Endodermal cell (in vitro differentiated cells): Measurements from ENCODE around the gene CFAP77. TPM values are rescaled to one million over a fixed set of nuclear protein-coding genes. Genes with fewer than 3 reads are reported as not detected.
"Not testable (repeated sequence)": the region's sequence is repeated elsewhere in the genome, so short reads cannot be mapped to it uniquely, and the experiment has no call there.

Source experiments
- DNase-seq: peaks from one replicate; pipeline ENCODE4 v3.0.0-alpha.2; 2017
- H3K27ac ChIP-seq: 2 replicates; pipeline ENCODE4 v1.5.1; 2013; ENCODE audit warnings: mild to moderate bottlenecking, low read depth, low read length, moderate library complexity
- H3K27me3 ChIP-seq: 2 replicates; pipeline ENCODE4 v1.6.1; 2013; ENCODE audit warnings: mild to moderate bottlenecking, low read length, moderate library complexity; ENCODE audit not compliant: insufficient read depth, control insufficient read depth, poor library complexity, severe bottlenecking
- H3K36me3 ChIP-seq: 2 replicates; pipeline ENCODE4 v1.7.0; 2013; ENCODE audit warnings: mild to moderate bottlenecking, low read length, moderate library complexity; ENCODE audit not compliant: control insufficient read depth, insufficient read depth
- H3K4me1 ChIP-seq: one replicate; pipeline ENCODE4 v1.7.0; 2013; ENCODE audit warnings: low read length; ENCODE audit not compliant: control insufficient read depth, insufficient read depth
- H3K4me3 ChIP-seq: 2 replicates; pipeline ENCODE4 v1.5.1; 2013; ENCODE audit warnings: mild to moderate bottlenecking, low read length, moderate library complexity
- H3K9ac ChIP-seq: 2 replicates; pipeline ENCODE4 v1.6.1; 2013; ENCODE audit warnings: mild to moderate bottlenecking, low read length, moderate library complexity; ENCODE audit not compliant: poor library complexity, severe bottlenecking; ENCODE audit errors: extremely low read depth
- H3K9me3 ChIP-seq: 2 replicates; pipeline ENCODE4 v1.6.1; 2013; ENCODE audit warnings: mild to moderate bottlenecking, low read length, moderate library complexity; ENCODE audit not compliant: control insufficient read depth
- H3K27ac Mint-ChIP-seq: 2 replicates; pipeline ENCODE4 v1.8.0; 2020; ENCODE audit warnings: mixed read lengths
- H3K27me3 Mint-ChIP-seq: 2 replicates; pipeline ENCODE4 v1.8.0; 2021; ENCODE audit warnings: mild to moderate bottlenecking, mixed read lengths; ENCODE audit not compliant: insufficient read depth
- H3K36me3 Mint-ChIP-seq: 2 replicates; pipeline ENCODE4 v1.8.0; 2020; ENCODE audit warnings: low read depth, mixed read lengths
- H3K4me1 Mint-ChIP-seq: 2 replicates; pipeline ENCODE4 v1.8.0; 2020; ENCODE audit warnings: mixed read lengths
- H3K4me3 Mint-ChIP-seq: 2 replicates; pipeline ENCODE4 v1.8.0; 2020; ENCODE audit warnings: mild to moderate bottlenecking, moderate library complexity, mixed read lengths
- H3K9me3 Mint-ChIP-seq: 2 replicates; pipeline ENCODE4 v1.8.0; 2020; ENCODE audit warnings: mild to moderate bottlenecking, mixed read lengths
- CTCF ChIP-seq: fragments of 200-600 bp; sonication (generic); conservative IDR thresholded peaks from 2 replicates; pipeline ENCODE4 v1.5.0; 2021; ENCODE audit warnings: antibody characterized with exemption, mild to moderate bottlenecking
- WGBS, 2 experiments: methylation state at CpG; one replicate each; pipeline versions ENCODE4 v1.1.5 to v1.1.7; 2013; ENCODE audit warnings: missing lambda C conversion rate in 2 of 2, mixed read lengths in 1 of 2; ENCODE audit not compliant: insufficient coverage in 1 of 2, insufficient read length in 1 of 2; 5-methylcytosine and 5-hydroxymethylcytosine counted together
- total RNA-seq, 2 donors: library from RNA; stranded (reverse); fragmentation: NEBNext Ultra II Directional in 1 of 2; extraction: Animal tissue kit (Norgen Biotek cat#: 25700) in 1 of 2; gene quantifications; 2 replicates in 1 of 2; 3 replicates in 1 of 2; pipeline ENCODE4 v1.2.1, GENCODE V29; 2021

CFAP77 gene
- total RNA-seq, 2 donors from 2014 or later: 1.7 to 2.2 TPM

GRCh38 chr9:132370592-132370991, 39.4 kb upstream of the CFAP77 start:
- H3K4me1 ChIP-seq: no peaks in the 10 kb centered on the region
- Mint-ChIP-seq H3K4me3 (no peak overlapping the region), H3K27me3 (no peaks in the 10 kb centered on the region), H3K27ac (no peak overlapping the region), H3K4me1 (no peaks in the 10 kb centered on the region), H3K36me3 (peaks cover 4% of the 10 kb centered on the region), H3K9me3 (no peaks in the 10 kb centered on the region)
- H3K27ac ChIP-seq: no peak overlapping the region
- WGBS, 2 experiments: 92 to 94% methylated on average over 3 to 4 of the region's 4 CpGs
- no peak overlapping the region for H3K9ac ChIP-seq
- H3K4me3 ChIP-seq: no peak overlapping the region
- peak; percentile 1 for DNase-seq
- no peak for TF ChIP-seq CTCF
- no peaks in the 10 kb centered on the region for H3K9me3 ChIP-seq
- peaks cover 5% of the 10 kb centered on the region for H3K36me3 ChIP-seq
- no peaks in the 10 kb centered on the region for H3K27me3 ChIP-seq

GRCh38 chr9:132372177-132373095, 37.6 kb upstream of the CFAP77 start:
- peak; percentile 35 for DNase-seq
- Mint-ChIP-seq H3K9me3 (no peaks in the 10 kb centered on the region), H3K27me3 (no peaks in the 10 kb centered on the region), H3K36me3 (peaks cover 4% of the 10 kb centered on the region), H3K4me3 (no peak overlapping the region), H3K27ac (no peak overlapping the region), H3K4me1 (no peaks in the 10 kb centered on the region)
- Histone ChIP-seq H3K9me3 (peaks cover 5% of the 10 kb centered on the region), H3K27me3 (no peaks in the 10 kb centered on the region), H3K9ac (no peak overlapping the region), H3K4me1 (no peaks in the 10 kb centered on the region), H3K36me3 (peaks cover 24% of the 10 kb centered on the region), H3K27ac (no peak overlapping the region), H3K4me3 (no peak overlapping the region)
- WGBS, 2 experiments: 90 to 91% methylated on average over 12 to 14 of the region's 14 CpGs
- TF ChIP-seq CTCF: no peak

GRCh38 chr9:132377769-132378168, 32.2 kb upstream of the CFAP77 start:
- not testable (repeated sequence) for H3K4me1 ChIP-seq, H3K27me3 ChIP-seq, H3K4me3 Mint-ChIP-seq, H3K27ac ChIP-seq, H3K9me3 Mint-ChIP-seq, H3K9ac ChIP-seq, H3K4me3 ChIP-seq, H3K4me1 Mint-ChIP-seq, DNase-seq, H3K27ac Mint-ChIP-seq, H3K27me3 Mint-ChIP-seq
- WGBS, 2 experiments: 91% methylated on average over 2 of the region's 2 CpGs; no CpG with 5 or more reads in 1 of the 2 experiments
- Histone ChIP-seq H3K36me3 (peaks cover 72% of the 10 kb centered on the region), H3K9me3 (peaks cover 18% of the 10 kb centered on the region)
- H3K36me3 Mint-ChIP-seq: peaks cover 22% of the 10 kb centered on the region

GRCh38 chr9:132378416-132378815, 31.6 kb upstream of the CFAP77 start:
- H3K9ac ChIP-seq, H3K4me1 ChIP-seq, H3K27me3 Mint-ChIP-seq, H3K27ac Mint-ChIP-seq, H3K4me1 Mint-ChIP-seq, H3K4me3 Mint-ChIP-seq, H3K4me3 ChIP-seq, H3K9me3 Mint-ChIP-seq, DNase-seq, H3K27me3 ChIP-seq, H3K27ac ChIP-seq: not testable (repeated sequence)
- 90 to 95% methylated on average over 3 of the region's 3 CpGs for WGBS, 2 experiments
- H3K9me3 ChIP-seq: peaks cover 18% of the 10 kb centered on the region
- peaks cover 77% of the 10 kb centered on the region for H3K36me3 ChIP-seq
- H3K36me3 Mint-ChIP-seq: peaks cover 26% of the 10 kb centered on the region
